Measurements from ENCODE around the gene CMTM5.
"Not testable (repeated sequence)": the region's sequence is repeated elsewhere in the genome, so short reads cannot be mapped to it uniquely, and the experiment has no call there.

CMTM5 gene

GRCh38 chr14:23398348-23398747 is 21.5 kb downstream of the CMTM5 start:
- DNase-seq (ENCODE audit: low spot score): no peak

- DNase-seq (ENCODE audit: low spot score): no peak
These were observed 22.3 kb downstream of the CMTM5 start for GRCh38 chr14:23399136-23399535.

GRCh38 chr14:23399591-23399990 is 22.7 kb downstream of the CMTM5 start:
- no peak for DNase-seq (ENCODE audit: low spot score)

GRCh38 chr14:23400496-23401149 is 23.8 kb downstream of the CMTM5 start:
- not testable (repeated sequence) for DNase-seq (ENCODE audit: low spot score)

- no peak for DNase-seq (ENCODE audit: low spot score)
These were observed 24.4 kb downstream of the CMTM5 start for GRCh38 chr14:23401291-23401690.

GRCh38 chr14:23402296-23403138 is 25.7 kb downstream of the CMTM5 start:
- DNase-seq (ENCODE audit: low spot score): no peak

GRCh38 chr14:23403139-23403438 is 26.2 kb downstream of the CMTM5 start:
- DNase-seq (ENCODE audit: low spot score): no peak

- no peak for DNase-seq (ENCODE audit: low spot score)
These were observed 27.1 kb downstream of the CMTM5 start for GRCh38 chr14:23403908-23404307.

GRCh38 chr14:23404331-23404900 is 27.6 kb downstream of the CMTM5 start:
- no peak for DNase-seq (ENCODE audit: low spot score)

- no peak for DNase-seq (ENCODE audit: low spot score)
These were observed 28.2 kb downstream of the CMTM5 start for GRCh38 chr14:23405096-23405495.

GRCh38 chr14:23405516-23406025 is 28.7 kb downstream of the CMTM5 start:
- no peak for DNase-seq (ENCODE audit: low spot score)

- peak; percentile 38 for DNase-seq (ENCODE audit: low spot score)
These were observed 29.4 kb downstream of the CMTM5 start for GRCh38 chr14:23406244-23406643.

GRCh38 chr14:23406725-23407355 is 30.0 kb downstream of the CMTM5 start:
- no peak for DNase-seq (ENCODE audit: low spot score)

- DNase-seq (ENCODE audit: low spot score): no peak
These were observed 30.9 kb downstream of the CMTM5 start, which contains the start of gene MYH6 for GRCh38 chr14:23407516-23408306. Gene MYH6 (minus strand): TSS chr14:23408273. CDS start chr14:23407223, 1,050 bp downstream.

GRCh38 chr14:23408307-23408630 is 31.4 kb downstream of the CMTM5 start:
- no peak for DNase-seq (ENCODE audit: low spot score)

GRCh38 chr14:23409475-23409874 is 32.6 kb downstream of the CMTM5 start:
- DNase-seq (ENCODE audit: low spot score): no peak

GRCh38 chr14:23409966-23410635 is 33.3 kb downstream of the CMTM5 start:
- no peak for DNase-seq (ENCODE audit: low spot score)

- DNase-seq (ENCODE audit: low spot score): no peak
These were observed 35.0 kb downstream of the CMTM5 start for GRCh38 chr14:23411563-23412525.

- no peak for DNase-seq (ENCODE audit: low spot score)
These were observed 36.8 kb downstream of the CMTM5 start for GRCh38 chr14:23413681-23414080.

- no peak for DNase-seq (ENCODE audit: low spot score)
These were observed 37.4 kb downstream of the CMTM5 start for GRCh38 chr14:23414254-23414653.

All from Ammon's horn (tissue), 1 donor.